ENCODE results near the gene CFTR. TPM values are rescaled to one million over a fixed set of nuclear protein-coding genes. Genes with fewer than 3 reads are reported as not detected.

CFTR gene
- total RNA-seq, 1 experiment from 2014 or later: not detected

DNA sequence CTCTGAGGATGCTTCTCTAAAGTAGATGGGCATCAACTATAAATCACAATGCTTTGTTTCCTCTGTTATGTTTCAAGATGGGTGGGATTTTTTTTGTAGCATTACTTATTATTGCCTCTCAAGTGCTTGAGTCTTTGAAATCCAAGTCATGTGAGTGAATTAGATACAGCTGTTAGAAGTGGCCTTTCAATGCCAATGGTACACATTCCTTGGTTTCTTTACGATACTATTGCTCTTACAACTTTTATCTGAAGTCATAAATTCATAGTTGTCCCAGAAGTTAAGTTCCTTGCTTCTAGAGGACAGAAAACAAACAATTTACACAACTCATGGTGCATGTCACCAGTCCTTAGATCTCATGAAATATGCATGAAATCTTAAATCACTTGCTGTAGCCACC lies 15.5 kb downstream of the CFTR start:
- no peak overlapping the region for H3K4me3 ChIP-seq
- CTCF ChIA-PET: no interaction called here
- H3K27ac ChIP-seq: no peak overlapping the region
- BruUV-seq (replicated peaks): no TSS peak
- no peaks in the 10 kb centered on the region for H3K4me1 ChIP-seq (replicated peaks; ENCODE audit: insufficient read depth)
- H4K20me1 ChIP-seq (ENCODE audit: insufficient read depth): no peaks in the 10 kb centered on the region
- no peak for DNase-seq
- H3K27me3 ChIP-seq (ENCODE audit: insufficient read depth, low read depth): no peaks in the 10 kb centered on the region
- H3K79me2 ChIP-seq (ENCODE audit: low read depth): no peaks in the 10 kb centered on the region
- no peak overlapping the region for H2AFZ ChIP-seq
- H3K36me3 ChIP-seq (ENCODE audit: low read depth): no peaks in the 10 kb centered on the region
- TF ChIP-seq EZH2 (IDR thresholded peaks at IDR 0.05; ENCODE audit: low read depth): no peak
- TF ChIP-seq, protein P1, sequence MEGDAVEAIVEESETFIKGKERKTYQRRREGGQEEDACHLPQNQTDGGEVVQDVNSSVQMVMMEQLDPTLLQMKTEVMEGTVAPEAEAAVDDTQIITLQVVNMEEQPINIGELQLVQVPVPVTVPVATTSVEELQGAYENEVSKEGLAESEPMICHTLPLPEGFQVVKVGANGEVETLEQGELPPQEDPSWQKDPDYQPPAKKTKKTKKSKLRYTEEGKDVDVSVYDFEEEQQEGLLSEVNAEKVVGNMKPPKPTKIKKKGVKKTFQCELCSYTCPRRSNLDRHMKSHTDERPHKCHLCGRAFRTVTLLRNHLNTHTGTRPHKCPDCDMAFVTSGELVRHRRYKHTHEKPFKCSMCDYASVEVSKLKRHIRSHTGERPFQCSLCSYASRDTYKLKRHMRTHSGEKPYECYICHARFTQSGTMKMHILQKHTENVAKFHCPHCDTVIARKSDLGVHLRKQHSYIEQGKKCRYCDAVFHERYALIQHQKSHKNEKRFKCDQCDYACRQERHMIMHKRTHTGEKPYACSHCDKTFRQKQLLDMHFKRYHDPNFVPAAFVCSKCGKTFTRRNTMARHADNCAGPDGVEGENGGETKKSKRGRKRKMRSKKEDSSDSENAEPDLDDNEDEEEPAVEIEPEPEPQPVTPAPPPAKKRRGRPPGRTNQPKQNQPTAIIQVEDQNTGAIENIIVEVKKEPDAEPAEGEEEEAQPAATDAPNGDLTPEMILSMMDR (conservative IDR thresholded peaks at IDR 0.05): no peak
- no peaks in the 10 kb centered on the region for H3F3A ChIP-seq (ENCODE audit: insufficient read depth, low read depth)
- H3K9me2 ChIP-seq (ENCODE audit: insufficient read depth): no peaks in the 10 kb centered on the region
- no peaks in the 10 kb centered on the region for H3K9me3 ChIP-seq (ENCODE audit: insufficient read depth, low read depth)
- no peak overlapping the region for H3K4me2 ChIP-seq
- intact Hi-C loops (cut with micrococcal nuclease; ENCODE audit: unreplicated experiment): no loop called here
- POLR2A ChIA-PET (ENCODE audit: unreplicated experiment): no interaction called here

DNA sequence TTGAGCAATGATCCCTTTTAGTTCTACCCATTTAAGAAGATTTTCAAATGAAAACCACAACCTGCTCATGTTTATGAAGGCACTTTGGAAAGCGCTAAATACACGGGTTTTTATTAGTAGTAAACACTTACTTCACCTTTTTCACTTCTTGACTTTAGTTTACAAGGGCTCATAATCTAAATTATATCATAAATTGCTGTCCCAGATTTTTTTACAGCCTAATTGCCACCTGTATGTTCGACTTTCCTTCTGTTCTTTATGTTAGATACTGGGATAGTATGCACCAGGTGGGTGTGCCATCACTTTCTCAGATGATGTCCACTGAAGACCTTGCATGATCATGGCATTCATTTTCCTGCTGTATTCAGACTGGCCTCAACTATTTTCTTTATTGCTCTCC lies 22.5 kb downstream of the CFTR start:
- H3K27ac ChIP-seq: no peak overlapping the region
- POLR2A ChIA-PET (ENCODE audit: unreplicated experiment): no interaction called here
- DNase-seq: no peak
- intact Hi-C loops (cut with micrococcal nuclease; ENCODE audit: unreplicated experiment): no loop called here
- no peaks in the 10 kb centered on the region for H3K9me3 ChIP-seq (ENCODE audit: insufficient read depth, low read depth)
- CTCF ChIA-PET: no interaction called here
- no peaks in the 10 kb centered on the region for H3K9me2 ChIP-seq (ENCODE audit: insufficient read depth)
- no peaks in the 10 kb centered on the region for H3K36me3 ChIP-seq (ENCODE audit: low read depth)
- H3K79me2 ChIP-seq (ENCODE audit: low read depth): no peaks in the 10 kb centered on the region
- H4K20me1 ChIP-seq (ENCODE audit: insufficient read depth): no peaks in the 10 kb centered on the region
- no peaks in the 10 kb centered on the region for H3K4me1 ChIP-seq (replicated peaks; ENCODE audit: insufficient read depth)
- H2AFZ ChIP-seq: no peak overlapping the region
- TF ChIP-seq, protein P1 (conservative IDR thresholded peaks at IDR 0.05): no peak
- TF ChIP-seq EZH2 (IDR thresholded peaks at IDR 0.05; ENCODE audit: low read depth): no peak
- H3K4me3 ChIP-seq: no peak overlapping the region
- no TSS peak for BruUV-seq (replicated peaks)
- no peaks in the 10 kb centered on the region for H3F3A ChIP-seq (ENCODE audit: insufficient read depth, low read depth)
- H3K27me3 ChIP-seq (ENCODE audit: insufficient read depth, low read depth): no peaks in the 10 kb centered on the region
- no peak overlapping the region for H3K4me2 ChIP-seq

DNA sequence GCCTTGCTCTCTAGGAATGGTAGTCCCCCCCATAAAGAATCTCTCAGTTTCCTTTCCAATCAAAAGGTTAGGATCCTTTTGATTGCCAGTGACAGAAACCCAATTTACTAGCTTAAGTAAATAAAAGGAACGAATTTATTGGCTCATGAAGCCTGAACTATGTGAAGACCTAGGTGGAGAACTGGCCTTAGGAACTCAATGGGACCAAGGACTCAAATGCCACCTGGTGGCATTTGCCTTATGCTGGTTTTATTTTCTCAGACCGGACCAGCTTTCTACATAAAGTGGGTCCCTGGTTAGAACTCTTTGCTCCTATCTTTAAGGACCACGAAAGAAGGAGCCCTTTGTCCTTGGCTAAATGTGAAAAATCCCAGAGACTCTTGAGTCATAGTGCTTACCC lies 25.4 kb downstream of the CFTR start:
- TF ChIP-seq, protein P1 (conservative IDR thresholded peaks at IDR 0.05): no peak
- no peak for TF ChIP-seq EZH2 (IDR thresholded peaks at IDR 0.05; ENCODE audit: low read depth)
- no peaks in the 10 kb centered on the region for H3K4me1 ChIP-seq (replicated peaks; ENCODE audit: insufficient read depth)
- H3K4me3 ChIP-seq: no peak overlapping the region
- 0 out of 2 replicates have a peak, but pooled peaks cover 4% of the 10 kb centered on the region for H3K9me2 ChIP-seq (ENCODE audit: insufficient read depth)
- ChIA-PET CTCF (no interaction called here), POLR2A (ENCODE audit: unreplicated experiment) (no interaction called here)
- intact Hi-C loops (cut with micrococcal nuclease; ENCODE audit: unreplicated experiment): no loop called here
- no peak overlapping the region for H2AFZ ChIP-seq
- no peak overlapping the region for H3K27ac ChIP-seq
- H3K36me3 ChIP-seq (ENCODE audit: low read depth): no peaks in the 10 kb centered on the region
- H4K20me1 ChIP-seq (ENCODE audit: insufficient read depth): no peaks in the 10 kb centered on the region
- H3K27me3 ChIP-seq (ENCODE audit: insufficient read depth, low read depth): no peaks in the 10 kb centered on the region
- no peaks in the 10 kb centered on the region for H3F3A ChIP-seq (ENCODE audit: insufficient read depth, low read depth)
- no peaks in the 10 kb centered on the region for H3K79me2 ChIP-seq (ENCODE audit: low read depth)
- H3K4me2 ChIP-seq: no peak overlapping the region
- BruUV-seq (replicated peaks): no TSS peak
- no peaks in the 10 kb centered on the region for H3K9me3 ChIP-seq (ENCODE audit: insufficient read depth, low read depth)
- no peak for DNase-seq

Data from PC-9 (cell line).